22Rv1 (cell line): ENCODE measurements around the gene ARHGEF17.
A peak's percentile ranks its signal among the peaks of the same experiment; 100 is the strongest.

Source experiments
- H3K27ac ChIP-seq: fragments of 450-650 bp; 2 replicates; pipeline ENCODE4 v1.5.1; 2017
- CTCF ChIP-seq: fragments of 450-650 bp; IDR thresholded peaks from 2 replicates; pipeline ENCODE4 v1.5.1; 2017; ENCODE audit warnings: mild to moderate bottlenecking
- ZFX ChIP-seq: fragments of 450-650 bp; IDR thresholded peaks from 2 replicates; pipeline ENCODE4 v1.6.1; 2017; ENCODE audit warnings: antibody characterized with exemption, borderline replicate concordance

ARHGEF17 gene

DNA sequence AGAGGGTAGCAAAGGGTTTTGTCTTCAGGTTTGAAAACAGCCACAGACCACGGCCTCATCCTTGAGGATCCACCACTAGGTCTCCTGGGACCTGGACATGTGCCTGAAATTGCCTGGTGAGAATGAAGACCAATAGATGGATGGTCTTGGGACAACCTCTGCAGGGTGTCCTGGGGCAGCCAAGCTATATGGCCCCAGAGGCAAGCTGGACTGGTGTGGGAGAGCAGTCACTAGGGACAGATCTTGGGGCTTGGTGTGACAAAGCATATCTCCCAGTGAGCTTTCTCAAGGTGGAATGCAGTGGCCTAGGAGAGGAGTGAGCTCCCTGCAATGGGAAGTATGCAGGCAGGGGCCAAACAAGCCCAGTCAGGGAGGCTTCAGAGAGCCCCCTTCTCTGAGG, 22.4 kb upstream of the ARHGEF17 start:
- no peak for TF ChIP-seq ZFX
- no peak for TF ChIP-seq CTCF

DNA sequence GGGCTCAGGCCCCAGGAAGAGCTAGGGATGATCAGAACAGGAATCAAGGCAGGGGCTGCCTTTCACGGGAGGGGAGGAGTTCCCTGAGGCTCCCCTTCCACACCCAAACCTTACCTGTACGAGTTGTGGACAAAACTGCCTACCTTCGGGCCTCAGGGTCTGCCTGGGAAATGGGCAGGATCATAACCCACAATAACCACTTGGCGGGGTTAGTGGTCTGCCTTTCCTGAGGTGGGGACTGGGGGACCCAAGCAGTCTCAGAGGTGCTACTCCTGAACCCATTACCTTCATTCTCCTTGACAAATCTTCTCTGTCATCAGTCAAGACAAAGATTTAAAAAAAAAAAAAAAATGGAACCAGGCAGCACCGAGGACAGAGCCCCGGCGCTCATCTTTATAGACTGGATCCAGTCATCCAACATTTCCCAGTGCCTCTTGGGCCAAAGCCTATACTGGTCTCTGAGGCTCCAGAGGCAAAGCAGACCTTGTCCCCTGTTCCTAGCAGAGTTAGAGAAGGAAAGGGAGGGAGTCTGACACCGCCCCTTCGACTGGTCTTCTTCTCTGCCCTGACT, 21.8 kb upstream of the ARHGEF17 start:
- TF ChIP-seq CTCF: no peak
- no peak for TF ChIP-seq ZFX
- no peak overlapping the region for H3K27ac ChIP-seq

More for the DNA sequence above, 22.4 kb upstream of the ARHGEF17 start:
- no peak overlapping the region for H3K27ac ChIP-seq

- TF ChIP-seq CTCF (no peak), ZFX (no peak)
- no peak overlapping the region for H3K27ac ChIP-seq
Measured at GRCh38 chr11:73287400-73288101, 20.5 kb upstream of the ARHGEF17 start.

- H3K27ac ChIP-seq: no peak overlapping the region
- TF ChIP-seq CTCF: no peak
- TF ChIP-seq ZFX: no peak
Measured at GRCh38 chr11:73288192-73288872, 19.7 kb upstream of the ARHGEF17 start.

DNA sequence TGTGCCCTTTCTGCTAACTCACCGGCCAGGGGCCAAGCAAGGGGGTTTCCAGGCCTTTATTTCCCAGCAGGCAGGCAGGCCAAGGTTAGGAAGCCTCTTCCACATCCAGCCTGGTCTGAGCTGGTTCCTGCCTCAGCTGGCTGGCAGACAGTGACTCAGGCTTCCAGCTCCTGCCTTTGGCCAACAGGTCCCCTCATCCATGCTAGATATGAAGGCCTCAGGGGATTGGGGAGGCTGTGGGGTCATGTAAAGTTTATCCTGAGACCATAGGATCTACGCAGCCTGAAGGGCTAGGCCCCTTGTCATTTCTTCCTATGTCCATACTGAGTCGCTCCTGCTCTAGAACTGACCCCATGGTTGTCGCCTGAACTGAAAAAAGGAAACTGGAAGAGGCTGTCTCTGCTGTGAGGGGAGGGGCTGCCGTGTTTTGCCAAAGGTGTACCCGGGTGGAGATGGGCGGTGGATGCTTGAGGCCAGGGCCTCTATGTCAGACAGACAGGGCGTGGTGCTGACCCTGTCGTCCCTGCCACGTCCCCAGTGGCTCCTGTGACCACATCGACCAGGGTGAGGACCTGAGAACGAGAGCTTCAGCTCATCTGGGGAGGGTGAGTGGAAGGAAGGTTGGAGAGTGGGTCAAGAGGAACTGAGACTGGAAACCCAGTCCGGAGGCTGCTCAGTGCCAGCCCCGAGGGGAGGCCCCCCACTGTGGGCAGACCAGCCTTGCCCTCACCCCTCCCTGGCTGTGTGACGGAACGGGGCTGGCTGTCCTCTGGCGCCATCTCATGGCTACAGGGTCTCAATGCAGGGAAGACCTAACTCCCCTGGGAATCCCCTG, 19.0 kb upstream of the ARHGEF17 start:
- TF ChIP-seq ZFX (no peak), CTCF (peak; percentile 96)
- H3K27ac ChIP-seq: no peak overlapping the region

- TF ChIP-seq CTCF (no peak), ZFX (no peak)
- no peak overlapping the region for H3K27ac ChIP-seq
Measured at GRCh38 chr11:73290536-73290935, 17.5 kb upstream of the ARHGEF17 start.
